SU-DHL-6 (cell line): ENCODE results near the gene NCCRP1.

ENCODE experiments used
- H2AFZ ChIP-seq: fragments of 200-600 bp; sonication (generic); 2 replicates; pipeline ENCODE4 v1.6.1; 2014; ENCODE audit warnings: low read depth, mild to moderate bottlenecking, moderate library complexity, mixed read lengths, antibody characterized with exemption, low read length; ENCODE audit not compliant: severe bottlenecking
- H3F3A ChIP-seq: fragments of 200-600 bp; shearing (Covaris generic); 2 replicates; pipeline ENCODE4 v1.6.0; 2016; ENCODE audit warnings: antibody characterized with exemption, mild to moderate bottlenecking; ENCODE audit not compliant: insufficient read depth
- H3K27ac ChIP-seq: fragments of 200-600 bp; sonication (generic); 2 replicates; pipeline ENCODE4 v1.5.1; 2016; ENCODE audit warnings: low read depth, mild to moderate bottlenecking, low read length, moderate library complexity, mixed read lengths
- H3K27me3 ChIP-seq: fragments of 200-600 bp; sonication (generic), shearing (Covaris generic); 2 replicates; pipeline ENCODE4 v1.6.0; 2014; ENCODE audit warnings: mild to moderate bottlenecking, low read length
- H3K36me3 ChIP-seq: fragments of 200-600 bp; sonication (generic); 2 replicates; pipeline ENCODE4 v1.6.1; 2014; ENCODE audit warnings: mild to moderate bottlenecking, low read length, mixed read lengths
- H3K4me2 ChIP-seq: fragments of 300-600, 200-600 bp; shearing (Covaris generic), sonication (generic); 2 replicates; pipeline ENCODE4 v1.6.0; 2014; ENCODE audit warnings: low read length, low read depth, mild to moderate bottlenecking; ENCODE audit not compliant: poor library complexity, severe bottlenecking
- H3K4me3 ChIP-seq: fragments of 200-600 bp; sonication (generic); 2 replicates; pipeline ENCODE4 v1.5.1; 2014; ENCODE audit warnings: antibody characterized with exemption, low read length, mild to moderate bottlenecking, mixed read lengths; ENCODE audit not compliant: insufficient read depth, poor library complexity, severe bottlenecking
- H3K79me2 ChIP-seq: fragments of 200-600 bp; sonication (generic); 2 replicates; pipeline ENCODE4 v1.6.1; 2014; ENCODE audit warnings: mild to moderate bottlenecking, low read length, moderate library complexity; ENCODE audit not compliant: insufficient read depth
- H3K9ac ChIP-seq: fragments of 200-600 bp; sonication (generic); 2 replicates; pipeline ENCODE4 v1.7.0; 2014; ENCODE audit warnings: mild to moderate bottlenecking, low read length
- H3K9me2 ChIP-seq: fragments of 200-600 bp; sonication (generic); replicated peaks from 2 replicates; pipeline ENCODE4 v1.6.1; 2014; ENCODE audit warnings: low read length; ENCODE audit not compliant: insufficient read depth
- H3K9me3 ChIP-seq: fragments of 200-600 bp; sonication (generic); 2 replicates; pipeline ENCODE4 v1.6.1; 2014; ENCODE audit warnings: low read length, mixed read lengths; ENCODE audit not compliant: insufficient read depth
- H4K20me1 ChIP-seq: fragments of 200-600 bp; sonication (generic); 2 replicates; pipeline ENCODE4 v1.6.1; 2014; ENCODE audit warnings: low read depth, mild to moderate bottlenecking, antibody characterized with exemption, low read length, moderate library complexity, mixed read lengths
- EZH2phosphoT487 ChIP-seq: fragments of 200-600 bp; sonication (generic), shearing (Covaris generic); conservative IDR thresholded peaks from 2 replicates; pipeline ENCODE4 v1.6.1; 2018; ENCODE audit warnings: mild to moderate bottlenecking, antibody characterized with exemption, low read length, moderate library complexity, mixed read lengths
- TF ChIP-seq, protein P1 (sequence below): fragments of 200-600 bp; sonication (generic); IDR thresholded peaks from one replicate; pipeline ENCODE4 v1.5.1; 2017; ENCODE audit warnings: antibody characterized with exemption, mild to moderate bottlenecking, low read length, moderate library complexity; ENCODE audit not compliant: insufficient read depth, poor library complexity, severe bottlenecking

The NCCRP1 gene

DNA sequence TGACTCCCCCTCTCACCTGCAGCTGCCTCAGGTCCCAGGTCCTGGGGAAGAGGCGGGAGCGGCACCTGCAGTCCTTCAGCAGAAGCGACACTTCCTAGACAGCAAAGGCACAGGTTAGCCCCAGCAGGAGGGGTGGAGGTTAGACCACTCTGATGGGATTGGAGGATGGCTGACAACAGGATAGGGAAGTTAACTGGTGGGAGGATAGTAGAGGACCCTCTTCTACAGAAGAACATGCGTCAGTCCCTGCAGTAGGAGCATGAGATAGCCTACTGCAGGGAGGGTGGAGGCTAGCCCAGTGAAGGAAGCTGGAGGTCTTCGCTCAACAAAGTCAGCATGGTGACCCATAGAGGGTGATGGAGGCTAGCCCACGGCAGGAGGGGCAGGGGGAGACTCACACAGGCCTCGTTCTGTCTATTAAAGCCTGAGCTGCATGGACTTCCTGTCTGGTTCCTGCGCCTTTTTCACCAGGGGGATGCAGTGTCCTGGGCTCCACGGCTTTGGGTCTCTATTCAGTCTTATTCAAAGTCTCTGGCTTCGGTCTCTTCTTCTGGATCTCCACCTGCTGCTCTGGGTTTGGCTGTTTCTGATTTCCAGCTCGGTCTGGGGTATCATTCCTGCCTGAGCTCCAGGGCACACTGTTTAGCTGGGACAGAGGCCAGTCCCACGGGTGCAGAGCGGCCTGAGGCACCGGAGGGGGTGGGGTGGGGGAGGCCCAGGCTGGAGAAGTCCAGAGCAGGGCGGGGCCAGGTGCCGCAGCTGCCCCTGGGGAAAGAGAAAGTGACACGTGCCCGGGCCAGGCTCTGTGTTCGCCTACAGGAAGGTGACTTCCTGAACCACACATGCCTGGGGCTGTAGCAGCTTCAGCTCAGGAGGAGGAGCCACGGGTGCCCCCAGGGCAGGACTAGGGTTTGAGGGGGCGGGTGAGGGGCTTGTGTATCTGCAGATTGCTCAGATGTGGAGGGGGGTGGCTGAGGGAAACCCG, 40.7 kb downstream of the NCCRP1 start:
- Histone ChIP-seq H2AFZ (peak overlapping the region; percentile 68), H3K79me2 (no peaks in the 10 kb centered on the region), H3K36me3 (no peaks in the 10 kb centered on the region), H3K27ac (no peak overlapping the region), H3K9me2 (no peaks in the 10 kb centered on the region), H4K20me1 (no peaks in the 10 kb centered on the region), H3K4me3 (no peak overlapping the region), H3K9me3 (no peaks in the 10 kb centered on the region), H3K9ac (no peak overlapping the region; the same call in 1 of the 2 replicates), H3K27me3 (no peaks in the 10 kb centered on the region), H3K4me2 (peak overlapping the region; percentile 35), H3F3A (no peaks in the 10 kb centered on the region)
- no peak for TF ChIP-seq EZH2phosphoT487
- TF ChIP-seq, protein P1, sequence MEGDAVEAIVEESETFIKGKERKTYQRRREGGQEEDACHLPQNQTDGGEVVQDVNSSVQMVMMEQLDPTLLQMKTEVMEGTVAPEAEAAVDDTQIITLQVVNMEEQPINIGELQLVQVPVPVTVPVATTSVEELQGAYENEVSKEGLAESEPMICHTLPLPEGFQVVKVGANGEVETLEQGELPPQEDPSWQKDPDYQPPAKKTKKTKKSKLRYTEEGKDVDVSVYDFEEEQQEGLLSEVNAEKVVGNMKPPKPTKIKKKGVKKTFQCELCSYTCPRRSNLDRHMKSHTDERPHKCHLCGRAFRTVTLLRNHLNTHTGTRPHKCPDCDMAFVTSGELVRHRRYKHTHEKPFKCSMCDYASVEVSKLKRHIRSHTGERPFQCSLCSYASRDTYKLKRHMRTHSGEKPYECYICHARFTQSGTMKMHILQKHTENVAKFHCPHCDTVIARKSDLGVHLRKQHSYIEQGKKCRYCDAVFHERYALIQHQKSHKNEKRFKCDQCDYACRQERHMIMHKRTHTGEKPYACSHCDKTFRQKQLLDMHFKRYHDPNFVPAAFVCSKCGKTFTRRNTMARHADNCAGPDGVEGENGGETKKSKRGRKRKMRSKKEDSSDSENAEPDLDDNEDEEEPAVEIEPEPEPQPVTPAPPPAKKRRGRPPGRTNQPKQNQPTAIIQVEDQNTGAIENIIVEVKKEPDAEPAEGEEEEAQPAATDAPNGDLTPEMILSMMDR = no peak

DNA sequence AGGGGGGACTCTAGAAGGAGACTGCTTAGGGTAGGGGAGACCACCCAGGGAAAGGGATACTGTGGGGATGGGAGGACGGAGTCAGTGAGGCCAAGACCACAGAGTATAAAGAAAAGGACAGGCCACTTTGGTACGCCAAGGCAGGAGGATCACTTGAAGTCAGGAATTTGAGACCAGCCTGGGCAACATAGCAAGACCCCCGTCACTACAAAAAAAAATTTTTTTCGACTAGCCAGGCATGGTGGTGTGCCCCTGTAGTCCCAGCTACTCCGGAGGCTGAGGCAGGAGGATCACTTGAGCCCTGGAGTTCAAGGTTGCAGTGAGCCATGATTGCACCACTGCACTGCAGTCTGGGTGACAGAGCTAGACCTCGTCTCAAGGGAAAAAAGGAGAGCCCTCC, 41.4 kb downstream of the NCCRP1 start:
- Histone ChIP-seq H3F3A (no peaks in the 10 kb centered on the region), H4K20me1 (no peaks in the 10 kb centered on the region), H3K27me3 (no peaks in the 10 kb centered on the region), H3K27ac (no peak overlapping the region), H3K4me2 (peak overlapping the region; percentile 35), H3K79me2 (no peaks in the 10 kb centered on the region), H3K4me3 (no peak overlapping the region), H3K9ac (no peak overlapping the region), H3K9me3 (no peaks in the 10 kb centered on the region), H2AFZ (peak overlapping the region; percentile 68), H3K36me3 (no peaks in the 10 kb centered on the region), H3K9me2 (no peaks in the 10 kb centered on the region)
- TF ChIP-seq, protein P1 = no peak
- no peak for TF ChIP-seq EZH2phosphoT487

DNA sequence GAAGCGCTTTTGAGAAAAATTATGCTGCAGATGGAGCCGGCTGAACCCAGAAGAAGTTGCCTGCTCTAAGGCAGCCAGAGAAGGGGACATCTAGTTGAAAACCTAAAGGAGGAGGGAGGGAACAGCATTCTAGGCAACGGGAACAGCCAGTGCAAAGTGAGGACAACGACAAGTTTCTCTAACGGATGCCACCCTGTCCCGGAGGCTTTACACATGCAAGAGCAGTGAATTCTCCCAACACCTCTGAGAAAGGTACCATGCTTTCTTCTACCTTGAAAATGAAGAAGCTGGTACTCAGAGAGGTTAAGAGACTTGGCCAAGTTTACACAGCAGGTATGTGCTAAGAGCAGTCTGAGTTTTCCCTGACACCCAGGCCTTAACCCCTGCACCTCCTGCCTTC, 42.2 kb downstream of the NCCRP1 start:
- Histone ChIP-seq H3F3A (no peaks in the 10 kb centered on the region), H3K27ac (no peak overlapping the region), H3K9me3 (no peaks in the 10 kb centered on the region), H3K79me2 (no peaks in the 10 kb centered on the region), H3K27me3 (no peaks in the 10 kb centered on the region), H3K4me3 (no peak overlapping the region), H3K36me3 (no peaks in the 10 kb centered on the region), H3K9ac (no peak overlapping the region), H4K20me1 (no peaks in the 10 kb centered on the region), H2AFZ (no peak overlapping the region), H3K9me2 (no peaks in the 10 kb centered on the region), H3K4me2 (no peak overlapping the region)
- no peak for TF ChIP-seq EZH2phosphoT487
- TF ChIP-seq, protein P1 = no peak
